Thoracic aorta (tissue), 2 donors: ENCODE results near the gene GIPC1. TPM values are rescaled to one million over a fixed set of nuclear protein-coding genes. Genes with fewer than 3 reads are reported as not detected.
A peak's percentile ranks its signal among the peaks of the same experiment; 100 is the strongest.

Experiments used
- ATAC-seq: fragments of 150-250 bp; one replicate; pipeline ENCODE4 v1.8.0; 2017; ENCODE audit warnings: low read depth; ENCODE audit not compliant: insufficient number of reproducible peaks, low FRiP score
- DNase-seq: peaks from one replicate; pipeline ENCODE4 v3.0.0-alpha.2; 2020; ENCODE audit warnings: low spot score
- H3K27ac ChIP-seq, 2 donors: fragments of 200-600 bp; sonication (generic); 1 replicate in 1 of 2; 2 replicates in 1 of 2; pipeline ENCODE4 v1.5.1; 2016; ENCODE audit warnings: mild to moderate bottlenecking in 2 of 2, moderate library complexity in 2 of 2
- H3K27me3 ChIP-seq: fragments of 200-600 bp; sonication (generic); replicated peaks from 2 replicates; pipeline ENCODE4 v1.6.0; 2016; ENCODE audit warnings: mild to moderate bottlenecking; ENCODE audit not compliant: insufficient read depth
- H3K36me3 ChIP-seq: fragments of 200-600 bp; sonication (generic); one replicate; pipeline ENCODE4 v1.5.1; 2016
- H3K4me1 ChIP-seq, 2 donors: fragments of 200-600 bp; sonication (generic); 1 replicate in 1 of 2; 2 replicates in 1 of 2; pipeline versions ENCODE4 v1.5.1 to v1.6.0; 2016; ENCODE audit warnings: low read depth in 2 of 2, mild to moderate bottlenecking in 1 of 2; ENCODE audit not compliant: control insufficient read depth in 1 of 2
- H3K4me3 ChIP-seq: fragments of 200-600 bp; sonication (generic); 2 replicates; pipeline ENCODE4 v1.5.1; 2016; ENCODE audit warnings: mild to moderate bottlenecking
- H3K9me3 ChIP-seq: fragments of 200-600 bp; sonication (generic); 2 replicates; pipeline ENCODE4 v1.5.1; 2016
- CTCF ChIP-seq: fragments of 200-600 bp; sonication (generic); IDR thresholded peaks from one replicate; pipeline ENCODE4 v1.5.1; 2019; ENCODE audit warnings: antibody characterized with exemption
- total RNA-seq, 2 donors: library from RNA; depleted of rRNA; stranded (reverse); fragments of >200 nt; gene quantifications; one replicate each; pipeline versions ENCODE4 v1.1.0 to v1.2.3, GENCODE V29; 2016

GIPC1 gene
- total RNA-seq, 2 donors from 2014 or later, result 56.4 to 77.8 TPM

GRCh38 chr19:14442891-14443631 lies 52.9 kb downstream of the GIPC1 start:
- peaks cover 3 to 5% of the 10 kb centered on the region in 2 donors for H3K4me1 ChIP-seq
- no peak for TF ChIP-seq CTCF
- H3K9me3 ChIP-seq, result no peaks in the 10 kb centered on the region
- peaks cover 56% of the 10 kb centered on the region for H3K36me3 ChIP-seq
- ATAC-seq, result no peak
- no peak overlapping the region for H3K27ac ChIP-seq
- H3K4me3 ChIP-seq, result no peak overlapping the region
- DNase-seq, result no peak
- no peaks in the 10 kb centered on the region for H3K27me3 ChIP-seq

GRCh38 chr19:14441041-14441938 lies 54.6 kb downstream of the GIPC1 start:
- H3K4me1 ChIP-seq, result peaks cover 3 to 5% of the 10 kb centered on the region in 2 donors
- TF ChIP-seq CTCF, result no peak

GRCh38 chr19:14440049-14440448 lies 55.9 kb downstream of the GIPC1 start:
- Histone ChIP-seq H3K4me3 (peak overlapping the region; percentile 57), H3K27me3 (no peaks in the 10 kb centered on the region), H3K27ac (no peak overlapping the region), H3K36me3 (peaks cover 35% of the 10 kb centered on the region), H3K9me3 (no peaks in the 10 kb centered on the region), H3K4me1 (peaks cover 5 to 10% of the 10 kb centered on the region in 2 donors)
- ATAC-seq, result no peak
- DNase-seq, result no peak
- TF ChIP-seq CTCF, result no peak

More at GRCh38 chr19:14441041-14441938, 54.6 kb downstream of the GIPC1 start:
- no peaks in the 10 kb centered on the region for H3K27me3 ChIP-seq
- DNase-seq, result no peak
- no peak overlapping the region for H3K4me3 ChIP-seq
- peaks cover 46% of the 10 kb centered on the region for H3K36me3 ChIP-seq
- no peak for ATAC-seq
- H3K27ac ChIP-seq, result no peak overlapping the region
- H3K9me3 ChIP-seq, result no peaks in the 10 kb centered on the region

GRCh38 chr19:14439014-14439413 lies 56.9 kb downstream of the GIPC1 start:
- DNase-seq, result no peak
- Histone ChIP-seq H3K27me3 (no peaks in the 10 kb centered on the region), H3K4me1 (peaks cover 15 to 20% of the 10 kb centered on the region in 2 donors), H3K36me3 (peaks cover 25% of the 10 kb centered on the region), H3K9me3 (no peaks in the 10 kb centered on the region), H3K27ac (no peak overlapping the region), H3K4me3 (no peak overlapping the region)
- no peak for ATAC-seq
- no peak for TF ChIP-seq CTCF

- no peak for DNase-seq
- Histone ChIP-seq H3K9me3 (no peaks in the 10 kb centered on the region), H3K4me1 (peaks cover 18 to 24% of the 10 kb centered on the region in 2 donors), H3K36me3 (peaks cover 13% of the 10 kb centered on the region), H3K27ac (no peak overlapping the region), H3K27me3 (no peaks in the 10 kb centered on the region), H3K4me3 (no peak overlapping the region)
- TF ChIP-seq CTCF, result no peak
- ATAC-seq, result no peak
Measured at GRCh38 chr19:14437578-14438140, 58.3 kb downstream of the GIPC1 start.
